ENCODE results near the gene STK24.

DNA sequence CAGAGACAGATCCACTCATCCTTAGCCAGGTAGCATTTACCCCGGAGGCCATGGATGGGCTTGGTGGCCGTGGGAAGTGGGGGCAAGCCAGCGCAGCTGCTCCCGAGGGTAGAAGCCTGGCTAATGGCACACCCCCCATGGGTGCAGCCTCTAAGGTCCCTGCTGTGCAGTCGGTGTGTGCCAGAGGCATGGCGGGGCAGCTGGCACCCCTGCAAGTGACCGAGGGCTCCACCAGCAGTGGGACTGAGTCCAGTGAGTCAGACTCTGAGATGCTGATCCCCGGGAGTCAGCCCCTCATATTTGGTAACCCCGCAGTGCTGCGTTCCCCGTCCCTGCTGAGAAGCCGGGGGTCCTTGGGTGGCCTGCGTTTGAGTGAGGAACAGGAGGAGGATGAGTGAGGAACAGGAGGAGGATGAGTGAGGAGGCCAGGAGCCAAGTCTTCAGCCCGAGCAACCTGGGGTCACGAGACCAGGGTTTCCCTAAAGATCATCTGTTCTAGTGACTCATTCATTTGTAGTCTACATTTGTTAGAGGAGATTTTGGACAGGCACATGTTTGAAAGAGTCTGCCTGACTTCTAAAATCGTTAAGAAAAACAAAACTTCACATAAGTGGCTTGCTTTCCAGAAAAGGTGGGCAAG is 180.7 kb downstream of the STK24 start:
- TF ChIP-seq NFIC (IDR thresholded peaks at IDR 0.05): no peak
- no peak for TF ChIP-seq YY1 (IDR thresholded peaks at IDR 0.05; ENCODE audit: low read depth)
- no peak for TF ChIP-seq RAD21 (IDR thresholded peaks at IDR 0.05; ENCODE audit: low read depth)
- no peak for TF ChIP-seq TEAD4 (IDR thresholded peaks at IDR 0.05)
